ENCODE measurements around the gene FBLL1.
"Not testable (repeated sequence)": the region's sequence is repeated elsewhere in the genome, so short reads cannot be mapped to it uniquely, and the experiment has no call there.

The FBLL1 gene

GRCh38 chr5:168550656-168551055, 21.6 kb downstream of the FBLL1 start:
- intact Hi-C loops (cut with DNase I): no loop called here
- DNase-seq: no peak

GRCh38 chr5:168552146-168552545, 23.0 kb downstream of the FBLL1 start:
- intact Hi-C loops (cut with DNase I): no loop called here
- DNase-seq: no peak

- intact Hi-C loops (cut with DNase I): no loop called here
- DNase-seq: no peak
Observed at GRCh38 chr5:168553377-168554130, 24.4 kb downstream of the FBLL1 start.

- intact Hi-C loops (cut with DNase I): no loop called here
Observed at GRCh38 chr5:168557389-168557788, 28.3 kb downstream of the FBLL1 start.

GRCh38 chr5:168562279-168562678, 33.2 kb downstream of the FBLL1 start:
- intact Hi-C loops (cut with DNase I): no loop called here
- no peak for DNase-seq

More at GRCh38 chr5:168557389-168557788, 28.3 kb downstream of the FBLL1 start:
- DNase-seq: no peak

- intact Hi-C loops (cut with DNase I): no loop called here
- DNase-seq: no peak
Observed at GRCh38 chr5:168563959-168564358, 34.9 kb downstream of the FBLL1 start.

GRCh38 chr5:168568738-168569137, 39.6 kb downstream of the FBLL1 start:
- no peak for DNase-seq
- intact Hi-C loops (cut with DNase I): no loop called here

GRCh38 chr5:168570490-168571328, 41.6 kb downstream of the FBLL1 start:
- intact Hi-C loops (cut with DNase I): no loop called here
- no peak for DNase-seq

GRCh38 chr5:168573663-168574062, 44.6 kb downstream of the FBLL1 start:
- intact Hi-C loops (cut with DNase I); DNase-seq: not testable (repeated sequence)

GRCh38 chr5:168574156-168574555, 45.1 kb downstream of the FBLL1 start:
- intact Hi-C loops (cut with DNase I); DNase-seq: not testable (repeated sequence)

GRCh38 chr5:168575391-168576372, 46.6 kb downstream of the FBLL1 start:
- intact Hi-C loops (cut with DNase I): no loop called here
- DNase-seq: peak in 1 of 10 donors; percentile 40

- intact Hi-C loops (cut with DNase I): loop anchor here (2.0 kb wide), 1 partner anchor 91 kb away; the partner anchor contains the start of gene RARS1
- no peak for DNase-seq
Observed at GRCh38 chr5:168578006-168578405, 48.9 kb downstream of the FBLL1 start.

GRCh38 chr5:168578538-168579487, 49.7 kb downstream of the FBLL1 start, which contains the start of gene PANK3:
Gene PANK3, minus strand, starts transcription at chr5:168579368. Its CDS starts 85 bp downstream, at chr5:168579283.
- intact Hi-C loops (cut with DNase I): loop anchor here (2.0 kb wide), 1 partner anchor 92 kb away; the partner anchor contains the start of gene RARS1
- peak in 1 of 10 donors; percentile 43 for DNase-seq

GRCh38 chr5:168579488-168580226, 50.6 kb downstream of the FBLL1 start:
- DNase-seq: peak; percentile 98 to 100 (median 100)
- intact Hi-C loops (cut with DNase I): loop anchor here (2.0 to 10.0 kb wide), 2 partner anchors 93 to 995 kb away; partner anchors contain the start of gene RARS1

- peak in 1 of 10 donors; percentile 40 for DNase-seq
- intact Hi-C loops (cut with DNase I): loop anchor here (10.0 kb wide), 1 partner anchor 995 kb away; no protein-coding TSS in a partner anchor
Observed at GRCh38 chr5:168580227-168580508, 51.1 kb downstream of the FBLL1 start.

All from posterior cingulate gyrus (tissue), 11 donors.